Hepatocyte (in vitro differentiated cells): ENCODE measurements around the gene OR52N4. TPM values are rescaled to one million over a fixed set of nuclear protein-coding genes. Genes with fewer than 3 reads are reported as not detected.

Source experiments
- DNase-seq: peaks from one replicate; pipeline ENCODE4 v3.0.0-alpha.2; 2016; ENCODE audit warnings: low spot score
- H2AFZ ChIP-seq: fragments of 200-600 bp; sonication (generic); 2 replicates; pipeline ENCODE4 v1.6.0; 2016; ENCODE audit warnings: antibody characterized with exemption, mild to moderate bottlenecking
- H3K27ac ChIP-seq: fragments of 200-600 bp; sonication (generic); 2 replicates; pipeline ENCODE4 v1.5.1; 2016; ENCODE audit warnings: mild to moderate bottlenecking
- H3K27me3 ChIP-seq: fragments of 200-600 bp; sonication (generic); 2 replicates; pipeline ENCODE4 v1.6.1; 2016
- H3K36me3 ChIP-seq: fragments of 200-600 bp; sonication (generic); replicated peaks from 2 replicates; pipeline ENCODE4 v1.5.1; 2016; ENCODE audit warnings: low read depth; ENCODE audit not compliant: insufficient read depth
- H3K4me1 ChIP-seq: fragments of 200-600 bp; sonication (generic); 2 replicates; pipeline ENCODE4 v1.5.1; 2016; ENCODE audit warnings: mild to moderate bottlenecking, moderate library complexity; ENCODE audit not compliant: insufficient read depth
- H3K4me2 ChIP-seq: fragments of 200-600 bp; sonication (generic); 2 replicates; pipeline ENCODE4 v1.6.0; 2016
- H3K4me3 ChIP-seq: fragments of 200-600 bp; sonication (generic); 2 replicates; pipeline ENCODE4 v1.5.1; 2016; ENCODE audit warnings: mild to moderate bottlenecking
- H3K79me2 ChIP-seq: fragments of 200-600 bp; sonication (generic); 2 replicates; pipeline ENCODE4 v1.6.0; 2017; ENCODE audit warnings: mild to moderate bottlenecking
- H3K9me2 ChIP-seq: fragments of 200-600 bp; sonication (generic); replicated peaks from 2 replicates; pipeline ENCODE4 v1.6.0; 2017; ENCODE audit warnings: mild to moderate bottlenecking; ENCODE audit not compliant: insufficient read depth
- H3K9me3 ChIP-seq: fragments of 200-600 bp; sonication (generic); 2 replicates; pipeline ENCODE4 v1.5.1; 2016; ENCODE audit warnings: low read depth, mild to moderate bottlenecking
- H4K20me1 ChIP-seq: fragments of 200-600 bp; sonication (generic); 2 replicates; pipeline ENCODE4 v1.6.0; 2016; ENCODE audit warnings: mild to moderate bottlenecking; ENCODE audit not compliant: insufficient read depth, poor library complexity, severe bottlenecking
- CTCF ChIP-seq: fragments of 200-600 bp; sonication (generic); IDR thresholded peaks from 2 replicates; pipeline ENCODE4 v1.5.1; 2016; ENCODE audit warnings: antibody characterized with exemption, mild to moderate bottlenecking; ENCODE audit not compliant: poor library complexity
- EZH2 ChIP-seq: fragments of 200-600 bp; sonication (generic); IDR thresholded peaks from 2 replicates; pipeline ENCODE4 v1.6.1; 2016; ENCODE audit warnings: antibody characterized with exemption, mild to moderate bottlenecking, borderline replicate concordance
- EZH2phosphoT487 ChIP-seq: fragments of 200-600 bp; sonication (generic); IDR thresholded peaks from one replicate; pipeline ENCODE4 v1.6.1; 2018; ENCODE audit warnings: antibody characterized with exemption, mild to moderate bottlenecking, low read depth, moderate library complexity; ENCODE audit not compliant: unreplicated experiment, severe bottlenecking
- WGBS: methylation state at CpG from one replicate; pipeline ENCODE4 v1.1.6; 2016; ENCODE audit warnings: low lambda C conversion rate; ENCODE audit errors: missing lambda C conversion rate; 5-methylcytosine and 5-hydroxymethylcytosine counted together
- polyA plus RNA-seq: library from polyadenylated mRNA; unstranded; fragments of >200 nt; fragmentation: Nextera tagmentation; extraction: Ambion mirVana; gene quantifications from 2 replicates; pipeline ENCODE4 v1.2.1, GENCODE V29; 2016
- total RNA-seq: library from RNA; depleted of rRNA; stranded (reverse); fragments of >200 nt; gene quantifications from 2 replicates; pipeline ENCODE4 v1.2.3, GENCODE V29; 2014

OR52N4 gene
- total and polyA plus RNA-seq, 2 experiments from 2014 or later, result not detected

GRCh38 chr11:5727691-5728090 lies 26.4 kb upstream of the OR52N4 start:
- TF ChIP-seq CTCF, result no peak
- TF ChIP-seq EZH2phosphoT487, result no peak
- no peak for TF ChIP-seq EZH2
- Histone ChIP-seq H3K9me3 (no peaks in the 10 kb centered on the region), H3K4me2 (no peak overlapping the region), H3K4me1 (no peaks in the 10 kb centered on the region), H3K9me2 (no peaks in the 10 kb centered on the region), H3K79me2 (no peaks in the 10 kb centered on the region), H4K20me1 (no peaks in the 10 kb centered on the region), H3K27me3 (no peaks in the 10 kb centered on the region), H3K4me3 (no peak overlapping the region), H2AFZ (no peak overlapping the region), H3K27ac (no peak overlapping the region), H3K36me3 (no peaks in the 10 kb centered on the region)
- no peak for DNase-seq
- WGBS, result 83% methylated on average over 1 of the region's 1 CpG

- Histone ChIP-seq H2AFZ (no peak within 1 kb of the TSS), H3K4me3 (no peak within 1 kb of the TSS), H3K4me2 (no peak within 1 kb of the TSS), H3K27ac (no peak within 1 kb of the TSS), H3K9me3 (no peaks in the 10 kb centered on the region), H4K20me1 (no peaks in the 10 kb centered on the region), H3K36me3 (no peaks in the 10 kb centered on the region), H3K4me1 (no peaks in the 10 kb centered on the region), H3K27me3 (no peaks in the 10 kb centered on the region), H3K79me2 (no peaks in the 10 kb centered on the region), H3K9me2 (no peaks in the 10 kb centered on the region)
- TF ChIP-seq EZH2 (no peak), EZH2phosphoT487 (no peak), CTCF (no peak)
- no peak for DNase-seq
- WGBS, result 84% methylated on average over 1 of the region's 1 CpG
Measured at GRCh38 chr11:5736396-5736795, 17.6 kb upstream of the OR52N4 start, which contains the start of gene OR56B1. OR56B1 (plus strand) TSS chr11:5736448; CDS start chr11:5736517, 69 bp downstream.

- H2AFZ ChIP-seq, result no peak overlapping the region
- TF ChIP-seq EZH2 (no peak), CTCF (no peak), EZH2phosphoT487 (no peak)
- no peaks in the 10 kb centered on the region for H3K9me3 ChIP-seq
- no peak overlapping the region for H3K4me3 ChIP-seq
- H3K4me1 ChIP-seq, result no peaks in the 10 kb centered on the region
- H3K79me2 ChIP-seq, result no peaks in the 10 kb centered on the region
- no peak overlapping the region for H3K4me2 ChIP-seq
- no peak overlapping the region for H3K27ac ChIP-seq
- H3K27me3 ChIP-seq, result no peaks in the 10 kb centered on the region
- no peaks in the 10 kb centered on the region for H3K36me3 ChIP-seq
- H3K9me2 ChIP-seq, result no peaks in the 10 kb centered on the region
- no peaks in the 10 kb centered on the region for H4K20me1 ChIP-seq
- no peak for DNase-seq
Measured at GRCh38 chr11:5737091-5737490, 17.0 kb upstream of the OR52N4 start.
